HG02852 (cell line): Measurements from ENCODE around the gene HMGN2.

Experiments used
- ATAC-seq: cut with Tn5 transposase; IDR thresholded peaks from one replicate; pipeline ENCODE4 v1.9.1; 2021; ENCODE audit warnings: mild to moderate bottlenecking, moderate library complexity; ENCODE audit not compliant: unreplicated experiment

The HMGN2 gene

GRCh38 chr1:26472320-26472900 is at the start of gene HMGN2:
HMGN2 (plus strand) TSS chr1:26472440; CDS start chr1:26472613, 173 bp downstream.
- peak; percentile 52 for ATAC-seq

GRCh38 chr1:26429721-26430120 is 42.5 kb upstream of the HMGN2 start:
- no peak for ATAC-seq

- ATAC-seq, result peak; percentile 94
These were observed 40.1 kb upstream of the HMGN2 start, which contains the start of gene DHDDS for GRCh38 chr1:26431979-26432695. DHDDS (plus strand) TSS chr1:26432321; CDS start chr1:26432946, 625 bp downstream.

- ATAC-seq, result no peak
These were observed 39.4 kb upstream of the HMGN2 start for GRCh38 chr1:26432793-26433192.

- ATAC-seq, result no peak
These were observed 38.0 kb upstream of the HMGN2 start for GRCh38 chr1:26434161-26434752.

GRCh38 chr1:26438041-26438440 is 34.2 kb upstream of the HMGN2 start:
- no peak for ATAC-seq

GRCh38 chr1:26440259-26440658 is 32.0 kb upstream of the HMGN2 start:
- no peak for ATAC-seq

GRCh38 chr1:26449868-26450267 is 22.4 kb upstream of the HMGN2 start:
- no peak for ATAC-seq

- no peak for ATAC-seq
These were observed 21.3 kb upstream of the HMGN2 start for GRCh38 chr1:26450908-26451307.

GRCh38 chr1:26452459-26453183 is 19.6 kb upstream of the HMGN2 start:
- ATAC-seq, result no peak

GRCh38 chr1:26459148-26459547 is 13.1 kb upstream of the HMGN2 start:
- no peak for ATAC-seq

GRCh38 chr1:26459573-26460031 is 12.6 kb upstream of the HMGN2 start:
- ATAC-seq, result no peak

- ATAC-seq, result no peak
These were observed 3.3 kb upstream of the HMGN2 start for GRCh38 chr1:26468911-26469310.

- no peak for ATAC-seq
These were observed 2.7 kb upstream of the HMGN2 start for GRCh38 chr1:26469558-26469957.

GRCh38 chr1:26470878-26471497 is 1.3 kb upstream of the HMGN2 start:
- no peak for ATAC-seq

GRCh38 chr1:26471498-26472319 is 531 bp upstream of the HMGN2 start:
- peak; percentile 6 for ATAC-seq

- ATAC-seq, result peak; percentile 62
These were observed 933 bp downstream of the HMGN2 start for GRCh38 chr1:26472901-26473845.

- no peak for ATAC-seq
These were observed 2.6 kb downstream of the HMGN2 start for GRCh38 chr1:26474818-26475217.

- no peak for ATAC-seq
These were observed 3.7 kb downstream of the HMGN2 start for GRCh38 chr1:26475989-26476388.
